Epithelial cell of proximal tubule (primary cell): ENCODE data around the gene CEP135. TPM values are rescaled to one million over a fixed set of nuclear protein-coding genes. Genes with fewer than 3 reads are reported as not detected.

Source experiments
- DNase-seq: peaks from one replicate; pipeline ENCODE4 v3.0.0-alpha.2; 2011; ENCODE audit warnings: low read depth
- H3K4me3 ChIP-seq: 2 replicates; pipeline ENCODE4 v1.5.1; 2011; ENCODE audit warnings: low read depth, mild to moderate bottlenecking, low read length
- CTCF ChIP-seq: conservative IDR thresholded peaks from 2 replicates; pipeline ENCODE4 v1.5.1; 2012; ENCODE audit warnings: low read depth, mild to moderate bottlenecking, low read length
- total RNA-seq: library from RNA; depleted of rRNA; stranded (reverse); fragments of >200 nt; gene quantifications from 2 replicates; pipeline ENCODE4 v1.2.3, GENCODE V29; 2015

CEP135 gene
- total RNA-seq, 1 donor from 2014 or later, result 7.8 TPM

GRCh38 chr4:56038487-56039162, 89.9 kb downstream of the CEP135 start:
- DNase-seq, result no peak
- TF ChIP-seq CTCF, result no peak
- H3K4me3 ChIP-seq, result no peak overlapping the region

GRCh38 chr4:56040842-56041241, 92.1 kb downstream of the CEP135 start:
- TF ChIP-seq CTCF, result no peak
- H3K4me3 ChIP-seq, result no peak overlapping the region
- DNase-seq, result peak; percentile 37

GRCh38 chr4:56042225-56042624, 93.5 kb downstream of the CEP135 start:
- no peak overlapping the region for H3K4me3 ChIP-seq
- no peak for DNase-seq
- no peak for TF ChIP-seq CTCF

GRCh38 chr4:56048383-56048701, 99.6 kb downstream of the CEP135 start:
- no peak for DNase-seq
- TF ChIP-seq CTCF, result no peak
- peak overlapping the region; percentile 77 for H3K4me3 ChIP-seq

- TF ChIP-seq CTCF, result peak; percentile 39
- DNase-seq, result no peak
- H3K4me3 ChIP-seq, result peak overlapping the region; percentile 77
Measured at GRCh38 chr4:56048702-56049431, 100.1 kb downstream of the CEP135 start.

GRCh38 chr4:56050625-56051024, 101.9 kb downstream of the CEP135 start:
- TF ChIP-seq CTCF, result no peak
- no peak overlapping the region for H3K4me3 ChIP-seq
- no peak for DNase-seq
